GOT3 (cell line): ENCODE data around the gene VRK3.
"Not testable (repeated sequence)": the region's sequence is repeated elsewhere in the genome, so short reads cannot be mapped to it uniquely, and the experiment has no call there.

ENCODE experiments used
- DNase-seq: peaks from one replicate; lab custom pipeline; 2025; ENCODE audit warnings: mixed read lengths; lab: John Stamatoyannopoulos, UW

The VRK3 gene

GRCh38 chr19:50025022-50025793 lies at the start of gene VRK3:
Gene VRK3, minus strand, starts transcription at chr19:50025372. Its CDS starts 9,210 bp downstream, at chr19:50016162.
- DNase-seq = peak; percentile 97

GRCh38 chr19:50068382-50068781 lies 43.2 kb upstream of the VRK3 start:
- DNase-seq = not testable (repeated sequence)

GRCh38 chr19:50067575-50067974 lies 42.4 kb upstream of the VRK3 start:
- no peak for DNase-seq

GRCh38 chr19:50065938-50066337 lies 40.8 kb upstream of the VRK3 start:
- no peak for DNase-seq

- DNase-seq = no peak
These were observed 36.5 kb upstream of the VRK3 start for GRCh38 chr19:50061650-50062049.

GRCh38 chr19:50060107-50060506 lies 34.9 kb upstream of the VRK3 start:
- DNase-seq = no peak

GRCh38 chr19:50059045-50059444 lies 33.9 kb upstream of the VRK3 start:
- DNase-seq = no peak

- no peak for DNase-seq
These were observed 33.3 kb upstream of the VRK3 start for GRCh38 chr19:50058425-50058824.

- no peak for DNase-seq
These were observed 27.9 kb upstream of the VRK3 start for GRCh38 chr19:50053119-50053518.

- DNase-seq = no peak
These were observed 26.8 kb upstream of the VRK3 start for GRCh38 chr19:50051964-50052363.

GRCh38 chr19:50051228-50051895 lies 26.2 kb upstream of the VRK3 start:
- DNase-seq = not testable (repeated sequence)

GRCh38 chr19:50050406-50051227 lies 25.4 kb upstream of the VRK3 start:
- peak; percentile 13 for DNase-seq

GRCh38 chr19:50047671-50048070 lies 22.5 kb upstream of the VRK3 start:
- no peak for DNase-seq

GRCh38 chr19:50046649-50047503 lies 21.7 kb upstream of the VRK3 start:
- DNase-seq = no peak

- DNase-seq = no peak
These were observed 19.8 kb upstream of the VRK3 start for GRCh38 chr19:50044922-50045321.

- DNase-seq = no peak
These were observed 18.8 kb upstream of the VRK3 start for GRCh38 chr19:50043967-50044366.

- no peak for DNase-seq
These were observed 17.3 kb upstream of the VRK3 start for GRCh38 chr19:50042363-50043024.

- no peak for DNase-seq
These were observed 15.8 kb upstream of the VRK3 start for GRCh38 chr19:50040967-50041366.

- no peak for DNase-seq
These were observed 14.8 kb upstream of the VRK3 start for GRCh38 chr19:50039968-50040367.

- no peak for DNase-seq
These were observed 11.7 kb upstream of the VRK3 start for GRCh38 chr19:50036908-50037307.

GRCh38 chr19:50030937-50031336 lies 5.8 kb upstream of the VRK3 start:
- no peak for DNase-seq
